Prostate gland (tissue), 2 donors: Measurements from ENCODE around the gene PHF12.

Experiments
- POLR2A ChIP-seq: fragments of 450-650 bp; IDR thresholded peaks from one replicate; pipeline ENCODE4 v1.6.1; 2016; ENCODE audit warnings: antibody characterized with exemption, mild to moderate bottlenecking
- TF ChIP-seq, protein P1 (sequence below), 4 experiments: fragments of 200-600 bp in 2 of 4; fragments of 450-650 bp in 2 of 4; sonication (generic) in 2 of 4; IDR thresholded peaks; 1 replicate in 3 of 4; 2 replicates in 1 of 4; pipeline ENCODE4 v1.5.1; 2016 to 2019; ENCODE audit warnings: antibody characterized with exemption in 4 of 4, mild to moderate bottlenecking in 2 of 4, moderate library complexity in 2 of 4

DNA sequence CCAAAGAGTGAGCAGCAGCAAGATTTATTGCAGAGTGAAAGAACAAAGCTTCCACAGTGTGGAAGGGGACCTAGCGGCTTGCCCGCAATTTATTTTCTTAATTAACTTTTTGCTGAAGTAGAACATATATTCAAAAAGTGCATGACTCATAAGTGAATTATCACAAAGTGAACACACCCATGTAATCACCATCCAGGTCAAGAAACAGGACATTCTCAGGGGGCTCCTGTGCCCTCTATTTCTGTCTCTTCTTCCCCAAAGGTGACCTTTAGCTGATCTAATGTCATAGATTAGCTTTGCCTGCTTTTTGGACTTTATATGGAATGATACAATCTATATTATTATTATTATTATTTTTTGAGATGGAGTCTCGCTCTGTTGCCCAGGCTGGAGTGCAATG, 76.6 kb downstream of the PHF12 start:
- TF ChIP-seq POLR2A = no peak
- TF ChIP-seq, protein P1, sequence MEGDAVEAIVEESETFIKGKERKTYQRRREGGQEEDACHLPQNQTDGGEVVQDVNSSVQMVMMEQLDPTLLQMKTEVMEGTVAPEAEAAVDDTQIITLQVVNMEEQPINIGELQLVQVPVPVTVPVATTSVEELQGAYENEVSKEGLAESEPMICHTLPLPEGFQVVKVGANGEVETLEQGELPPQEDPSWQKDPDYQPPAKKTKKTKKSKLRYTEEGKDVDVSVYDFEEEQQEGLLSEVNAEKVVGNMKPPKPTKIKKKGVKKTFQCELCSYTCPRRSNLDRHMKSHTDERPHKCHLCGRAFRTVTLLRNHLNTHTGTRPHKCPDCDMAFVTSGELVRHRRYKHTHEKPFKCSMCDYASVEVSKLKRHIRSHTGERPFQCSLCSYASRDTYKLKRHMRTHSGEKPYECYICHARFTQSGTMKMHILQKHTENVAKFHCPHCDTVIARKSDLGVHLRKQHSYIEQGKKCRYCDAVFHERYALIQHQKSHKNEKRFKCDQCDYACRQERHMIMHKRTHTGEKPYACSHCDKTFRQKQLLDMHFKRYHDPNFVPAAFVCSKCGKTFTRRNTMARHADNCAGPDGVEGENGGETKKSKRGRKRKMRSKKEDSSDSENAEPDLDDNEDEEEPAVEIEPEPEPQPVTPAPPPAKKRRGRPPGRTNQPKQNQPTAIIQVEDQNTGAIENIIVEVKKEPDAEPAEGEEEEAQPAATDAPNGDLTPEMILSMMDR (IDR thresholded peaks at IDR 0.05) = no peak
